Adrenal gland (tissue), 5 donors: ENCODE results near the gene CUX1.

Source experiments
- CTCF ChIP-seq, 6 experiments: fragments of 450-650 bp in 4 of 6; fragments of 200-600 bp in 2 of 6; sonication (generic) in 1 of 6; IDR thresholded peaks; 1 replicate in 5 of 6; 2 replicates in 1 of 6; pipeline versions ENCODE4 v1.5.1 to v1.8.0; 2016 to 2021; ENCODE audit warnings: antibody characterized with exemption in 6 of 6, mild to moderate bottlenecking in 2 of 6, moderate library complexity in 1 of 6
- POLR2A ChIP-seq, 2 donors: fragments of 450-650 bp; IDR thresholded peaks; one replicate each; pipeline ENCODE4 v1.6.1; 2017; ENCODE audit warnings: antibody characterized with exemption in 2 of 2, mild to moderate bottlenecking in 2 of 2, moderate library complexity in 1 of 2
- donor health status: DM: no; HTN: no; CAD: no.

GRCh38 chr7:101985057-101985902 lies 167.9 kb downstream of the CUX1 start:
- TF ChIP-seq CTCF (IDR thresholded peaks at IDR 0.05) (no peak), POLR2A (IDR thresholded peaks at IDR 0.05) (no peak)
